IMR-90 (cell line): ENCODE results near the gene KLF13. TPM values are rescaled to one million over a fixed set of nuclear protein-coding genes. Genes with fewer than 3 reads are reported as not detected.

ENCODE experiments used
- ATAC-seq: fragments of 200-7000 bp; cut with Tn5 transposase; 2 replicates; pipeline ENCODE4 v1.9.1; 2020; ENCODE audit warnings: low read depth, mild to moderate bottlenecking, moderate library complexity
- BruUV-seq: library from RNA; stranded (reverse); fragments of 400-500 nt; replicated peaks from 2 replicates; lab custom pipeline; 2021; lab: Mats Ljungman, UMichigan
- CTCF ChIA-PET: fragments of 300-600 bp; formaldehyde crosslinking; extraction: SDS; loops from one replicate; lab custom pipeline; 2021; ENCODE audit warnings: antibody characterized with exemption; lab: Yijun Ruan, JAX
- POLR2A ChIA-PET: fragments of 300-600 bp; sonication (Branson Sonifier 250); formaldehyde crosslinking; loops from one replicate; lab custom pipeline; 2022; ENCODE audit warnings: antibody characterized with exemption; ENCODE audit not compliant: unreplicated experiment; lab: Charles Lee
- DNase-seq: peaks from one replicate; pipeline ENCODE4 v3.0.0; 2013
- H2AFZ ChIP-seq: replicated peaks from 2 replicates; pipeline ENCODE3; 2013; ENCODE audit warnings: low read length, mild to moderate bottlenecking; ENCODE audit not compliant: poor library complexity
- H2AK5ac ChIP-seq: 2 replicates; pipeline ENCODE4 v1.6.1; 2013; ENCODE audit warnings: low read depth, low read length, inconsistent platforms
- H2AK9ac ChIP-seq: replicated peaks from 2 replicates; pipeline ENCODE3; 2013; ENCODE audit warnings: mild to moderate bottlenecking, low read depth, low read length, moderate library complexity; ENCODE audit not compliant: poor library complexity
- H2BK120ac ChIP-seq: 2 replicates; pipeline ENCODE4 v1.6.1; 2013; ENCODE audit warnings: low read depth, low read length, inconsistent platforms
- H2BK15ac ChIP-seq: 3 replicates; pipeline ENCODE4 v1.6.1; 2013; ENCODE audit warnings: low read depth, low read length, inconsistent platforms
- H2BK20ac ChIP-seq: 2 replicates; pipeline ENCODE4 v1.6.1; 2013; ENCODE audit warnings: low read depth, mild to moderate bottlenecking, inconsistent platforms, low read length, moderate library complexity
- H2BK5ac ChIP-seq: 2 replicates; pipeline ENCODE4 v1.6.1; 2013; ENCODE audit warnings: mild to moderate bottlenecking, low read depth, low read length, inconsistent platforms; ENCODE audit not compliant: poor library complexity, severe bottlenecking
- H3K14ac ChIP-seq: replicated peaks from 2 replicates; pipeline ENCODE4 v1.6.1; 2013; ENCODE audit warnings: low read depth, low read length, inconsistent platforms
- H3K18ac ChIP-seq: 2 replicates; pipeline ENCODE4 v1.6.1; 2013; ENCODE audit warnings: low read depth, low read length, control low read depth
- H3K23ac ChIP-seq: 2 replicates; pipeline ENCODE4 v1.6.1; 2013; ENCODE audit warnings: low read depth, low read length, inconsistent platforms
- H3K27ac ChIP-seq: 2 replicates; pipeline ENCODE4 v1.5.1; 2013; ENCODE audit warnings: mild to moderate bottlenecking, control low read depth, low read length; ENCODE audit not compliant: insufficient read depth
- H3K27me3 ChIP-seq: 2 replicates; pipeline ENCODE4 v1.6.1; 2013; ENCODE audit warnings: low read length; ENCODE audit not compliant: control insufficient read depth, insufficient read depth
- H3K36me3 ChIP-seq: 2 replicates; pipeline ENCODE4 v1.6.1; 2013; ENCODE audit warnings: low read length, mixed read lengths; ENCODE audit not compliant: control insufficient read depth, insufficient read depth
- H3K4ac ChIP-seq: 2 replicates; pipeline ENCODE4 v1.6.1; 2013; ENCODE audit warnings: low read depth, low read length, inconsistent platforms
- H3K4me1 ChIP-seq: 2 replicates; pipeline ENCODE4 v1.6.1; 2013; ENCODE audit warnings: low read length, mixed read lengths; ENCODE audit not compliant: control insufficient read depth, insufficient read depth
- H3K4me2 ChIP-seq: 2 replicates; pipeline ENCODE4 v1.6.1; 2013; ENCODE audit warnings: low read depth, mild to moderate bottlenecking, control low read depth, low read length, moderate library complexity
- H3K4me3 ChIP-seq: 2 replicates; pipeline ENCODE4 v1.5.1; 2013; ENCODE audit warnings: low read depth, mild to moderate bottlenecking, control low read depth, low read length, moderate library complexity; ENCODE audit not compliant: insufficient read depth
- H3K56ac ChIP-seq: 2 replicates; pipeline ENCODE4 v1.6.1; 2013; ENCODE audit warnings: low read length, inconsistent platforms; ENCODE audit not compliant: insufficient read depth; ENCODE audit errors: extremely low read depth
- H3K79me1 ChIP-seq, 2 experiments: 2 replicates each; pipeline ENCODE4 v1.6.1; 2013; ENCODE audit warnings: low read length in 2 of 2, inconsistent platforms in 1 of 2, low read depth in 1 of 2
- H3K9ac ChIP-seq: 2 replicates; pipeline ENCODE4 v1.6.1; 2013; ENCODE audit warnings: low read depth, low read length, control low read depth
- H3K9me1 ChIP-seq: 2 replicates; pipeline ENCODE4 v1.6.1; 2013; ENCODE audit warnings: low read length, inconsistent platforms; ENCODE audit not compliant: insufficient read depth
- H3K9me3 ChIP-seq: 2 replicates; pipeline ENCODE4 v1.6.1; 2013; ENCODE audit warnings: low read length; ENCODE audit not compliant: control insufficient read depth, insufficient read depth
- H4K20me1 ChIP-seq: 2 replicates; pipeline ENCODE4 v1.6.1; 2013; ENCODE audit warnings: low read length, inconsistent platforms; ENCODE audit not compliant: insufficient read depth
- H4K5ac ChIP-seq: 2 replicates; pipeline ENCODE4 v1.6.1; 2013; ENCODE audit warnings: mild to moderate bottlenecking, low read depth, low read length, control low read depth
- H4K8ac ChIP-seq, 2 experiments: 2 replicates each; pipeline ENCODE4 v1.6.1; 2013; ENCODE audit warnings: low read depth in 2 of 2, low read length in 2 of 2, control low read depth in 1 of 2, inconsistent platforms in 1 of 2
- H4K91ac ChIP-seq: 2 replicates; pipeline ENCODE4 v1.6.1; 2013; ENCODE audit warnings: low read depth, low read length, inconsistent platforms; ENCODE audit not compliant: insufficient read depth
- BHLHE40 ChIP-seq: fragments of 150-350 bp; IDR thresholded peaks from 2 replicates; pipeline ENCODE4 v1.6.1; 2016; ENCODE audit warnings: mild to moderate bottlenecking, low read depth, low read length
- CHD1 ChIP-seq: IDR thresholded peaks from 2 replicates; pipeline ENCODE4 v1.6.1; 2012; ENCODE audit warnings: low read depth, low read length, improper control_type of control experiment
- ELK1 ChIP-seq: fragments of 150-350 bp; IDR thresholded peaks from 2 replicates; pipeline ENCODE4 v1.6.1; 2016; ENCODE audit warnings: low read depth, mild to moderate bottlenecking, low read length, moderate library complexity, borderline replicate concordance
- MAFK ChIP-seq: IDR thresholded peaks from 2 replicates; pipeline ENCODE4 v1.6.1; 2012; ENCODE audit warnings: low read depth, low read length, improper control_type of control experiment
- MXI1 ChIP-seq: IDR thresholded peaks from 2 replicates; pipeline ENCODE4 v1.6.1; 2012; ENCODE audit warnings: low read depth, mild to moderate bottlenecking, low read length, moderate library complexity, borderline replicate concordance
- NFE2L2 ChIP-seq: fragments of 150-350 bp; IDR thresholded peaks from 2 replicates; pipeline ENCODE4 v1.6.1; 2016; ENCODE audit warnings: low read depth, mild to moderate bottlenecking, low read length
- POLR2A ChIP-seq: IDR thresholded peaks from 2 replicates; pipeline ENCODE4 v1.6.1; 2012; ENCODE audit warnings: mild to moderate bottlenecking, low read depth, low read length
- RAD21 ChIP-seq: IDR thresholded peaks from 2 replicates; pipeline ENCODE4 v1.6.1; 2012; ENCODE audit warnings: low read length, improper control_type of control experiment
- RCOR1 ChIP-seq: IDR thresholded peaks from 2 replicates; pipeline ENCODE4 v1.6.1; 2012; ENCODE audit warnings: mild to moderate bottlenecking, low read length, improper control_type of control experiment; ENCODE audit not compliant: insufficient replicate concordance
- RFX5 ChIP-seq: IDR thresholded peaks from 2 replicates; pipeline ENCODE4 v1.8.0; 2012; ENCODE audit warnings: low read depth, mild to moderate bottlenecking, low read length, moderate library complexity
- SMC3 ChIP-seq: fragments of 150-350 bp; IDR thresholded peaks from 2 replicates; pipeline ENCODE4 v1.6.1; 2016; ENCODE audit warnings: low read depth, mild to moderate bottlenecking, antibody characterized with exemption, low read length, moderate library complexity
- WGBS, 2 experiments: methylation state at CpG; one replicate each; pipeline versions ENCODE4 v1.1.5 to v1.1.7; 2013; ENCODE audit warnings: missing lambda C conversion rate in 2 of 2; ENCODE audit not compliant: insufficient read length in 1 of 2; ENCODE audit errors: extremely low coverage in 2 of 2; 5-methylcytosine and 5-hydroxymethylcytosine counted together
- dilution Hi-C: fragments of 300-500 bp; cut with HindIII; formaldehyde crosslinking; loops from one replicate; pipeline ENCODE4 v1.14.3; 2018; ENCODE audit warnings: low sequenced_read_pairs; ENCODE audit not compliant: unreplicated experiment
- in situ Hi-C: fragments of 300-500 bp; cut with MboI; formaldehyde crosslinking; loops from 3 replicates; pipeline ENCODE4 v1.14.3; 2019; ENCODE audit warnings: low sequenced_read_pairs, inconsistent platforms, mixed read lengths
- intact Hi-C: fragments of 100-400 bp; cut with micrococcal nuclease; formaldehyde crosslinking; loops from 2 replicates; pipeline ENCODE4 v1.10.0; 2022
- polyA plus RNA-seq, 3 experiments: library from polyadenylated mRNA; depleted of rRNA; stranded (reverse); fragments of >200 nt; gene quantifications; 2 replicates each; pipeline ENCODE4 v1.2.3, GENCODE V29; 2012; ENCODE audit warnings: low replicate concordance in 1 of 3
- total RNA-seq: library from RNA; depleted of rRNA; stranded (reverse); fragments of >200 nt; gene quantifications from 2 replicates; pipeline ENCODE4 v1.2.3, GENCODE V29; 2012
- TF ChIP-seq, protein P1 (sequence below): fragments of 150-350 bp; IDR thresholded peaks from 2 replicates; pipeline ENCODE4 v1.6.1; 2017; ENCODE audit warnings: mild to moderate bottlenecking, antibody characterized with exemption, low read length, low read depth

KLF13 gene
- total and polyA plus RNA-seq, 2 of the 4 experiments (the other 2 are of a cell fraction): 9.5 to 10.6 TPM

DNA sequence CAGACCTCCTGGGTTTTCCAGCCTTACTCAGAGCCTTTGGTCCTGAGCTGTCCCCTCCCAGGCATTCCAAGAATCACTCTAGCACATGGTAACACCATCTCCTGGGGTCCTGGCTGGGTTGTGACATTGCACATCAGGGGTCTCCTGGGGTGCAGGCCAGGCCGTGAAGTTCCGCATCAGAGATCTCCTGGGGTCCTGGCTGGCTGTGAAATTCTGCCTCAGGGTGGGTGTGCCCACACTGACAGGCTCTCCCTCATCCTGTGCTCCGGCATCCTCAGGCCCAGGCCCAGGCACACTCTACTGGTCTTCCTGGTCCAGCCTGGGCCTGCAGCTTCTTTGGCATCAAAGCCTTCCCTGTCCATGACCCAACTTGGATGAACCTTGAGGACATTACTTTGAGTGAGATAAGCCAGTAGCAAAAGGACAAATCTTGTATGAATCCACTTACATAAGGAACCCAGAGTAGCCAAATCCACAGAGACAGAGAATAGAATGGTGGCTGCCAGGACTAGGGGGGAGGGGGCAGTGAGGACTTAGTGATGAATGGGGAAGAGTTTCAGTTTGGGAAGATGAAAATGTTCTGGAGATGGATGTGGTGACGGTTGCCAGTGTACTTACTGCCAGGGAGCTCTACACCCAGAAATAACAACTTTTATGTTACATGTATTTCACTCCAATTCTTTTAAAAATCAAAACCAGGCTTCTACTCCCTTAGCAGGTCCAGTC lies 49.1 kb upstream of the KLF13 start:
- no peak overlapping the region for H3K56ac ChIP-seq
- H2BK5ac ChIP-seq: no peak overlapping the region
- no peak overlapping the region for H3K4ac ChIP-seq
- H3K18ac ChIP-seq: no peak overlapping the region
- ATAC-seq (no peak), DNase-seq (no peak)
- 75% methylated on average over 2 of the region's 4 CpGs; no CpG with 5 or more reads in 1 of the 2 experiments for WGBS, 2 experiments
- no peak overlapping the region for H3K4me3 ChIP-seq
- no peak overlapping the region for H3K27ac ChIP-seq
- no peaks in the 10 kb centered on the region for H3K79me1 ChIP-seq
- H3K14ac ChIP-seq: no peak overlapping the region
- H4K5ac ChIP-seq: no peak overlapping the region
- H4K20me1 ChIP-seq: no peaks in the 10 kb centered on the region
- no peak overlapping the region for H4K91ac ChIP-seq
- no peak overlapping the region for H2BK20ac ChIP-seq
- no peaks in the 10 kb centered on the region for H3K9me1 ChIP-seq
- H3K4me2 ChIP-seq: no peak overlapping the region
- POLR2A ChIA-PET: no interaction called here
- no peaks in the 10 kb centered on the region for H3K4me1 ChIP-seq
- CTCF ChIA-PET: no interaction called here
- no peak overlapping the region for H4K8ac ChIP-seq
- no peaks in the 10 kb centered on the region for H3K36me3 ChIP-seq
- H3K27me3 ChIP-seq: peaks cover 14% of the 10 kb centered on the region
- H2AK9ac ChIP-seq: no peak overlapping the region
- no peak overlapping the region for H2BK15ac ChIP-seq
- no peak overlapping the region for H2AK5ac ChIP-seq
- intact Hi-C loops (no loop called here), dilution Hi-C loops (no loop called here), in situ Hi-C loops (loop anchor here (5.0 kb wide), 1 partner anchor 50 kb away; no protein-coding TSS in a partner anchor)
- no peak for TF ChIP-seq POLR2A
- no peak for TF ChIP-seq NFE2L2
- no peak for TF ChIP-seq RCOR1
- TF ChIP-seq BHLHE40: no peak
- no peak for TF ChIP-seq SMC3
- TF ChIP-seq MAFK: no peak
- TF ChIP-seq RFX5: no peak
- TF ChIP-seq, protein P1, sequence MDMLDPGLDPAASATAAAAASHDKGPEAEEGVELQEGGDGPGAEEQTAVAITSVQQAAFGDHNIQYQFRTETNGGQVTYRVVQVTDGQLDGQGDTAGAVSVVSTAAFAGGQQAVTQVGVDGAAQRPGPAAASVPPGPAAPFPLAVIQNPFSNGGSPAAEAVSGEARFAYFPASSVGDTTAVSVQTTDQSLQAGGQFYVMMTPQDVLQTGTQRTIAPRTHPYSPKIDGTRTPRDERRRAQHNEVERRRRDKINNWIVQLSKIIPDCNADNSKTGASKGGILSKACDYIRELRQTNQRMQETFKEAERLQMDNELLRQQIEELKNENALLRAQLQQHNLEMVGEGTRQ: no peak
- no peak for TF ChIP-seq MXI1
- TF ChIP-seq CHD1: no peak
- TF ChIP-seq ELK1: no peak
- TF ChIP-seq RAD21: no peak
- H3K23ac ChIP-seq: no peak overlapping the region
- H2AFZ ChIP-seq: no peak overlapping the region
- no peak overlapping the region for H3K9ac ChIP-seq
- H3K9me3 ChIP-seq: no peaks in the 10 kb centered on the region
- BruUV-seq: no TSS peak
- no peak overlapping the region for H2BK120ac ChIP-seq
